ENCODE measurements around the gene PTOV1. TPM values are rescaled to one million over a fixed set of nuclear protein-coding genes. Genes with fewer than 3 reads are reported as not detected.

PTOV1 gene
- total and polyA plus RNA-seq, 12 donors, result 78.7 to 620 (median 275) TPM

- Histone ChIP-seq H3K27me3 (no peaks in the 10 kb centered on the region), H3K36me3 (replicated peaks in 1 of 2) (peaks cover 0 to 47% of the 10 kb centered on the region in 2 donors), H3K27ac (peak overlapping the region in 2 of 5 donors; percentile 94 to 99), H3K4me1 (replicated peaks in 1 of 2) (peaks cover 25 to 59% of the 10 kb centered on the region in 2 donors), H3K4me3 (no peak overlapping the region), H3K9me3 (replicated peaks in 1 of 3) (no peaks in the 10 kb centered on the region)
- intact Hi-C loops (cut with DNase I), result no loop called here
- no peak for TF ChIP-seq CTCF (IDR thresholded peaks at IDR 0.05)
- no peak for TF ChIP-seq POLR2A (IDR thresholded peaks at IDR 0.05)
- WGBS, 4 donors, result 79 to 91% (median 85%) methylated on average over 13 to 39 of the region's 39 CpGs
- peak in 4 of 7 donors; percentile 39 to 68 (median 50) for DNase-seq
Observed at GRCh38 chr19:49854378-49855263, 3.7 kb downstream of the PTOV1 start.

- Histone ChIP-seq H3K27me3 (no peaks in the 10 kb centered on the region), H3K36me3 (replicated peaks in 1 of 2) (peaks cover 0 to 52% of the 10 kb centered on the region in 2 donors), H3K27ac (peak overlapping the region in 3 of 5 donors; percentile 23 to 94 (median 42)), H3K4me1 (replicated peaks in 1 of 2) (peaks cover 29 to 65% of the 10 kb centered on the region in 2 donors), H3K4me3 (no peak overlapping the region), H3K9me3 (replicated peaks in 1 of 3) (no peaks in the 10 kb centered on the region)
- WGBS, 4 donors, result 82 to 87% (median 83%) methylated on average over 9 to 12 of the region's 12 CpGs
- intact Hi-C loops (cut with DNase I), result no loop called here
- peak in 1 of 7 donors; percentile 32 for DNase-seq
- TF ChIP-seq POLR2A (IDR thresholded peaks at IDR 0.05) (no peak), CTCF (IDR thresholded peaks at IDR 0.05) (no peak)
Observed at GRCh38 chr19:49855277-49855675, 4.3 kb downstream of the PTOV1 start.

GRCh38 chr19:49855676-49856573, 5.0 kb downstream of the PTOV1 start:
- Histone ChIP-seq H3K36me3 (replicated peaks in 1 of 2) (peaks cover 0 to 58% of the 10 kb centered on the region in 2 donors), H3K9me3 (replicated peaks in 1 of 3) (no peaks in the 10 kb centered on the region), H3K4me3 (no peak overlapping the region), H3K27me3 (no peaks in the 10 kb centered on the region), H3K27ac (peak overlapping the region in 3 of 5 donors; percentile 23 to 94 (median 49)), H3K4me1 (replicated peaks in 1 of 2) (peaks cover 35 to 72% of the 10 kb centered on the region in 2 donors)
- WGBS, 4 donors, result 66 to 83% (median 72%) methylated on average over 9 to 21 of the region's 21 CpGs
- no peak for TF ChIP-seq POLR2A (IDR thresholded peaks at IDR 0.05)
- TF ChIP-seq CTCF (IDR thresholded peaks at IDR 0.05), result no peak
- intact Hi-C loops (cut with DNase I), result no loop called here
- DNase-seq, result peak in 5 of 7 donors; percentile 38 to 58 (median 47)

GRCh38 chr19:49856574-49857021, 5.6 kb downstream of the PTOV1 start:
- H3K36me3 ChIP-seq (replicated peaks in 1 of 2), result peaks cover 0 to 63% of the 10 kb centered on the region in 2 donors
- 78 to 100% (median 83%) methylated on average over 2 to 18 of the region's 18 CpGs for WGBS, 4 donors
- H3K9me3 ChIP-seq (replicated peaks in 1 of 3), result no peaks in the 10 kb centered on the region
- peak in 4 of 7 donors; percentile 23 to 44 (median 40) for DNase-seq
- intact Hi-C loops (cut with DNase I), result no loop called here
- TF ChIP-seq CTCF (IDR thresholded peaks at IDR 0.05) (no peak), POLR2A (IDR thresholded peaks at IDR 0.05) (no peak)
- H3K27me3 ChIP-seq, result no peaks in the 10 kb centered on the region
- peak overlapping the region in 3 of 5 donors; percentile 81 to 94 (median 82) for H3K27ac ChIP-seq
- H3K4me1 ChIP-seq (replicated peaks in 1 of 2), result peaks cover 41 to 78% of the 10 kb centered on the region in 2 donors
- no peak overlapping the region for H3K4me3 ChIP-seq
